ENCODE results near the gene SERPIND1.
"Not testable (repeated sequence)": the region's sequence is repeated elsewhere in the genome, so short reads cannot be mapped to it uniquely, and the experiment has no call there.

The SERPIND1 gene

GRCh38 chr22:20815477-20816050, 41.7 kb downstream of the SERPIND1 start:
- DNase-seq (ENCODE audit: low read depth) = no peak

- no peak for DNase-seq (ENCODE audit: low read depth)
Observed at GRCh38 chr22:20816559-20816958, 42.6 kb downstream of the SERPIND1 start.

GRCh38 chr22:20818471-20818870, 44.6 kb downstream of the SERPIND1 start:
- no peak for DNase-seq (ENCODE audit: low read depth)

- DNase-seq (ENCODE audit: low read depth) = no peak
Observed at GRCh38 chr22:20819471-20819870, 45.6 kb downstream of the SERPIND1 start.

GRCh38 chr22:20821717-20822239, 47.9 kb downstream of the SERPIND1 start:
- not testable (repeated sequence) for DNase-seq (ENCODE audit: low read depth)

GRCh38 chr22:20822240-20822639, 48.3 kb downstream of the SERPIND1 start:
- DNase-seq (ENCODE audit: low read depth) = no peak

- DNase-seq (ENCODE audit: low read depth) = no peak
Observed at GRCh38 chr22:20823264-20823663, 49.4 kb downstream of the SERPIND1 start.

GRCh38 chr22:20825216-20825615, 51.3 kb downstream of the SERPIND1 start:
- not testable (repeated sequence) for DNase-seq (ENCODE audit: low read depth)

GRCh38 chr22:20825624-20826023, 51.7 kb downstream of the SERPIND1 start:
- DNase-seq (ENCODE audit: low read depth) = no peak

- DNase-seq (ENCODE audit: low read depth) = not testable (repeated sequence)
Observed at GRCh38 chr22:20826373-20827152, 52.6 kb downstream of the SERPIND1 start.

GRCh38 chr22:20829491-20830134, 55.7 kb downstream of the SERPIND1 start:
- DNase-seq (ENCODE audit: low read depth) = no peak

- DNase-seq (ENCODE audit: low read depth) = no peak
Observed at GRCh38 chr22:20833225-20833665, 59.3 kb downstream of the SERPIND1 start.

GRCh38 chr22:20834206-20834605, 60.3 kb downstream of the SERPIND1 start:
- DNase-seq (ENCODE audit: low read depth) = no peak

- no peak for DNase-seq (ENCODE audit: low read depth)
Observed at GRCh38 chr22:20834725-20835124, 60.8 kb downstream of the SERPIND1 start.

Measured in stimulated activated CD8-positive, alpha-beta memory T cell treated with anti-CD3 and anti-CD28 coated beads, Interleukin-4, amount 100 ng/mL, for 24 hours (primary cell).